Activated naive CD4-positive, alpha-beta T cell treated with anti-CD3 and anti-CD28 coated beads, Interleukin-2, amount 50 U/mL, for 16 hours (primary cell): ENCODE data around the gene UBE2J2.
A peak's percentile ranks its signal among the peaks of the same experiment; 100 is the strongest.

Experiments used
- DNase-seq: peaks from one replicate; pipeline ENCODE4 v3.0.0-alpha.2; 2020

The UBE2J2 gene

GRCh38 chr1:1225238-1225845 lies 48.3 kb downstream of the UBE2J2 start:
- no peak for DNase-seq

DNA sequence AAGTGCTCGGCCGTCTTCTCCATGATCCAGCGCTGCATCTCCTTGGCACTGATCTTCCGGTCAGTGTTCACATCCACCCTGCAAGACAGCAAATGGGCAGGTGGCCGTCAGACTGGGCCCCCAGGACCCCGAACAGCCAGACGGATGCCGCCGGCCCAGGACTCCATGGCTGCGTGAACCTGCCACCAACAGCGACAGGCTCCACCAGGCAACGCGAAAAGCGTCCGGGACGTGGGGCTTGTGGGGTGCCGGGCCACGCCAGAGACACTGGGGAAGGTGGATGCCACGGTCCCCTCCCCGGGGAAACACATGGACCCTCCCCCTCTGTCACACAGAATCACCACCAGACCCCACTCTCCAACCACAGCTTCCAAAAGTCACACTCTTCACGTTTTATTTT lies 49.8 kb downstream of the UBE2J2 start:
- no peak for DNase-seq

GRCh38 chr1:1223321-1223720 lies 50.3 kb downstream of the UBE2J2 start:
- DNase-seq: no peak

GRCh38 chr1:1222575-1223225 lies 51.0 kb downstream of the UBE2J2 start:
- no peak for DNase-seq

GRCh38 chr1:1221887-1222574 lies 51.6 kb downstream of the UBE2J2 start:
- no peak for DNase-seq

- DNase-seq: no peak
Observed at GRCh38 chr1:1220197-1220596, 53.5 kb downstream of the UBE2J2 start.

DNA sequence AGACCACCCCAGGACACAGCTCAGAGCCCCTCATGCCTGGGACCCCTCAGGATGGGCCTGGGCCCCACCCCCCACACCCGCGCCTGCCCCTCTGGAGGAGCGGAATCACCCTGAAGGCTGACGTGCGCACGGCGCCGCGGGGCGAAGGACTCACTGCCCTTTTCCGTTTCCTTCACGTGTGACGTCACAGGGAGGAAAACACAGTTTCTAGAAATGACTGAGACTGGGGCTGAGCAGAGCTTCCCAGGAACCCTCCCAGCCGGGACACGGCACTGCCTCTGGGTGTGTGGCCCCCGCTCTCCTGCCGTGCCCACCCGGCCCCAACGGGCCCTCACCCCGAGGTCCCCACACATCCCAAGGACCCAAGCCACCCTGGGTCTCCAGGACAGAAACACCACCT lies 54.3 kb downstream of the UBE2J2 start:
- no peak for DNase-seq

DNA sequence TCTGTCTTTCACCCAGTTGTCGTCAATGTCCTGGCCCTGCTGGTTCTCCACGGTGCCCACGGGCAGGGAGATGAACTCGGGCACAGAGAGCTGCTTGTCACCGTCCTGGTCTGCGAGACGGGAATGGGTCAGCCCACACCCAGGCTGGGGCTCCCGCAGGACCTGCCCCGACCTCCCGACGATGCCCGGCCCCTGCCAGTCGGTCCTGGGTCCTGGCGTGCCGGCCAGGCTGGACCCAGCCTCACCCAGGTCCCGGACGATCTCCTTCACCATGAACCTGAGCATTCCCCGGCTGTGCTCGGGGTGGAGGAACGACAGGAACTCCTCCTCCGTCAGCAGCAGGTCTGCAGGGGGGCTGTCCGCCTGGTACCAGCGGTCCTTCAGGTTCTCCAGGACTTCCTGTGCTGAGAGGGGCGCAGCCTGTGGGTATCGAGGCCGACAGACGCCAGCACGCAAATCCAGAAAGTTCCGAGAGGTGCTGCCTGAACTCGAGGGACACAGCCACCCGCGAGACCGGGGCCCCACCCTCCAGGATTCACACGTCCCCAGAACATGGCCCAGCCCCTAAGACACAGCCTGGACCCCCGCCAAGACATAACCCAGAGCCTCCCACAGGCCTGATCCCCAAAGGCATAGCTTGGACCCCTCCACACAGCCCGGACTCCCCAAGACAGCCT lies 55.0 kb downstream of the UBE2J2 start:
- no peak for DNase-seq

GRCh38 chr1:1217621-1218523 lies 55.8 kb downstream of the UBE2J2 start:
- DNase-seq: no peak

DNA sequence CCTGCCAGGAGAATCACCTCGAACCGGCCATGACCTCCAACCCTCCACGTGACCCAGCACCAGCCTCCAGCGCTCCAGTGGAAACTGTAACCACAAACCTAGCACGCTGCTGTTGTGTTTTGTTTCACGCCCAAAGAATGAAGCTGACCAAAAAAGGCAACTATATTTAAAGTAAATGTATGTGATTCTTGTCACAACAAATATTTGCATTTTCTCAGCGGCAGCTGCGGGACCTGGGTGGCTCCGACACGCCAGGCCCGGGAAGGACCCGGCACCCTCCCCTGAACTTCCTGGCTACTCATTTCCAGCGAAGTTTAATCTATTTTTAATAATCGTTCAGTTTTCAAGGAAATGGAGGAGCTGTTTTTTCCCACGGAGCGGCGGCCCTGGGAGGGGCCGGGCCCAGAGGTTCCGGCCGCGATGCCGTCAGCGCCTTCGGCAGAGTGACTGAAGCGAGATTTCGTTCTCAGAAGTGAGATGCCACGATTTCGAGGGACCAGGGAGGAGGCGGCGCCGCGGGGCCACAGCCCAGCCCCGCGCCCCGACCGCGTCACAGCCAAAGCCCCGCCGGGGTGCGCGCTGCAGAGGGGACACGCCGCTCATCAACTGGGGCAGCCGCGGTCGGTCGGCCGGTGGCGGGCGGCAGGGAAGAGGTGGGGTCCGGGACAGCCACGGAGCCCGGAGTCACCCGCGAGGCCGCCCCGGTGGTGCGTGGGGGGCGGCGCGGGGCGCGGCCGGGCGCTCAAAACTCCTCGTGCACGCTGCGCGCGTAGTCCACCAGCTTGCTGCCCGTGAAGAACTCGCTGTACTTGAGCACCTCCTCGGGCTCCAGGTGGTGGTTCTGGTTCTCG lies 56.7 kb downstream of the UBE2J2 start:
- no peak for DNase-seq

DNA sequence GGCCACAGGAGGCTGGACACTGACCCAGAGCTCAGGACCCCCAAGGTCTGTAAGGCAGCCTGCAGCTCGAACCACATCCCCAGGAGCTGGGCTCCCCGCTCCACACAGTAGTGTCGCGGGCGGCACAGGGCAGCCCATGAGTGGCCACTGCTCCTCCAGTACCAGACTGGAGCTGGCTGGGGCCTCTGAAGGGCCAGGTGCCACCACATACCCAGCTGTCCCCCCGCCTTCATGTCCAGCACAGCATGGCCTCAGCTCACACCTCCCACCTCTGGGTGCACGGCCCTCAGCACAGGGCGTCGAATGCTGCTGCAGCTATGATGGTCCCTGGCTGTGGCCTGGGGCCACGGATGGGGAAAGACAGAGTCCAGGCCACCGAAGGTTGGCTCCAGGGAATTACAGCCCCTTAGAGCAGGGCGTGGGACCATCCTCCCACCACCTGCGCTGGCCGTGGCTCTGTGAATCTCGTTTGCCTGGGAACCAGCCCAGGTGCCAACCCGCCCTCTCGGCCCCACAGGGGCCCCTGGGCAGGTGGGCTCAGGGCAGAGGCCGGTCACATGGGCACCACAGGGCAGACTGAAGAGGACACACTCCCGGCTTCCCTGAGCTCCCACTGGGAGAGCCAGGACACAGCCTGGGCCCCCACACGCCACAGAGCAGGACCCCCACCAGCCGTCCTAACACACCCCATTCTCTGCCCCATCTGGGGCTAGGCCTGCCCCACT lies 57.6 kb downstream of the UBE2J2 start:
- no peak for DNase-seq

DNA sequence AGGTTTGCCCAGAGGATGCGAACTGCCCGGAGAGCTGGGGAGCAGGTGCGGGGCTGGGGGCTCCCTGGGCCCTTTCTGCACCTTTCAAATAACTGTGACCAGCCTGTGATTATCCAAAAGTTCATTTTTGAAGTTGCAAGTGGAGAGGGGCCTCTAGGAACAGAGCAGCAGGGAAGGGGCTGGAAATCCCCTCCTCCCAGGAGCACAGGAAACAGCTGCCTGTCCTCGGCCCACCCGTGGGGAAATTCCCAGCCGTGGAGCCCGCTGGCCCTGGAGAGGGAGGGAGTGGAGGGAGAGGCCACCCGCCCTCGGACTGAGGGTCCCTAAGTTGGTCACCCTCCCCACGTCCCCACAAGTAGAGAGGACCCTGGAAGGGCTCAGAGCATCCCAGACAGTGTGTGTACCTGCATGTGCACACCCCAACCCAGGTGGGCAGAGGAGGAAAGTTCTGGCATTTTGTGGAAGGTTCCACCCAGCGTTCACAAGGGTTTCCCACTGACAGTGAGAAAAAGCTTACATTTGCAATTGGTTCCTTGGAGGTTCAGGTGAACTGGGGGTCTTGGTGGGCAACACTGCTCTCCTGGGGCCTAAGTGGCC lies 58.5 kb downstream of the UBE2J2 start:
- DNase-seq: no peak

- peak; percentile 50 for DNase-seq
Observed at GRCh38 chr1:1213345-1214265, 60.0 kb downstream of the UBE2J2 start, which contains the start of gene TNFRSF4. TSS of gene TNFRSF4 (minus strand) at chr1:1214153. CDS start at chr1:1214127, 26 bp downstream.

DNA sequence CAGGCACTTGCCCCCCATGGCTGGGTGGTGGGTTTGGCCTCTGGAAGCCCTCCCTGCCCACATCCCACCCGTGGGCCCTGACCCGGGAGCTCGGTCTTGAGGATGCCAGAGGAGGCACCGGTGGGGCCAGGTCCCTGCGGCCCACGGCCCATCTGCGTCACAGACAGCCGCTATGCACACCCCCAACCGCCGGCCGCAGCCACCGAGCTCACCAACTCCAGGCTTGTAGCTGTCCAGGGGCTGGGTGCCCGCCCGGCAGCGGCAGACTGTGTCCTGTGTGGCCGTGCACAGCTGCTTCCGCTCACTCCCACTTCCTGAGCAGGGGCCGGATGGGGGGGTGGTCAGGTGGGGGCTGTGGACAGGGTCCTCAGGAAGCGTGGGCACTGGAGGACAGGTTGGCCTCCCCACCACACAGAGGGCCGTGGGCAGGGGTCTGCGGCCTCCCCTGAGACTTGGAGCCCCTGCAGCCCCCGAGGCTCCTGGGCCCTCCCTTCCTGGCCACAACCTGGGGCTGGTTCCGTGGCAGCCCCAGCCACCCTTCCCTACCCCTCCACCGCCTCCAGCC lies 60.8 kb downstream of the UBE2J2 start:
- peak; percentile 32 for DNase-seq

DNA sequence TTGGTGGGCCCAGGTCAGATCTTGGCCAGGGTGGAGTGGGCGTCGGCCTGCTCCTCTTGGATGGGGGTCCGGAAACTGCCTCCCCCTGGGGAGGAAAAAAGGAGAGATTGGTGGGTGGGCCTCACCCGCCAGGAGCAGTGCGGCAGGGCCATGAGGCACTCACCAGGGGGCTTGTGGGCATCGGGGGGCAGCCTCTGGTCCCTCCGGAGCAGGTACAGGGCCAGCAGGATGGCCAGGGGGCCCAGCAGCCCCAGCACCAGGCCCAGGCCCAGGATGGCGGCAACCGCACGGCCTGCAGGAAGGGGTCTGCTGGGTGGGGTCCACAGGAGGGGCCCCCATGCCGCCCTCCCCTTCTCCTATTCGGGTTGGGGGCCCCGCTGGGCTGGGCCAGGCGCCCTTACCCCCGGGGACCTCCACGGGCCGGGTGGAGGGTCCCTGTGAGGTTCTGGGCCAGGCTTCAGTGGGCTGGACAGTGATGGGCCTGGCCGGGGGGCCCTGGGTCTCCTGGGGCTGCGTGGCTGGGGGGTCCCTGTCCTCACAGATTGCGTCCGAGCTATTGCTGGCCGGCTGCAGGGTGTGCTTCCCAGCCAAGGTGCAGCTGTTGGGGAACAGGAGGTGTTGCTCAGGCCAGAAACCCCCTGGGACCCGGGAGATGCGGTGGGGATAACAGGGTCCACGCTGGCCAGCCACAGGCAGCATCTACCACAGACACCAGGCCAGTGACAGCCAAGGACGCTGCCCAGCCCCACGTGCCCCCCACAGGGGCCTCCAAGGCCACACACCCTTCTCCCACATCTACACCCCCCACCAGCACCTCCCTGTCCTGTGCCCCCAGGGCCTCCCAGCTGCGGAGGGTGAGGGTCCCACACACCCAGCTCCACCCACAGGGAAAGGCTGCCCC lies 61.9 kb downstream of the UBE2J2 start:
- DNase-seq: no peak

GRCh38 chr1:1210726-1211540 lies 62.7 kb downstream of the UBE2J2 start:
- DNase-seq: peak; percentile 11
